K562 (cell line): ENCODE data around the gene SPTLC2. TPM values are rescaled to one million over a fixed set of nuclear protein-coding genes. Genes with fewer than 3 reads are reported as not detected.
A peak's percentile ranks its signal among the peaks of the same experiment; 100 is the strongest.

Experiments
- ATAC-seq: fragments of 200-7000 bp; cut with Tn5 transposase; 3 replicates; pipeline ENCODE4 v1.9.1; 2020; ENCODE audit warnings: moderate library complexity
- BruUV-seq: library from RNA; stranded (reverse); fragments of 400-500 nt; replicated peaks from 2 replicates; lab custom pipeline; 2021; lab: Mats Ljungman, UMichigan
- CTCF ChIA-PET: fragments of 300-600 bp; formaldehyde crosslinking; extraction: SDS; loops from one replicate; lab custom pipeline; 2021; ENCODE audit warnings: low intra/inter-chr PET ratio; lab: Yijun Ruan, JAX
- POLR2A ChIA-PET: fragments of 300-600, 350-650 bp; sonication (Branson Sonifier 250); formaldehyde crosslinking; extraction: SDS; loops from one replicate; lab custom pipeline; 2021; ENCODE audit warnings: antibody characterized with exemption, inconsistent platforms; lab: Yijun Ruan, JAX
- DNase-seq, 4 experiments: peaks; one replicate each; pipeline versions ENCODE4 v3.0.0 to v3.0.0-alpha.2; 2011 to 2018; ENCODE audit warnings: low spot score in 3 of 4, mixed read lengths in 3 of 4; ENCODE audit errors: extremely low read depth in 1 of 4
- FAIRE-seq: peaks from 2 replicates; lab custom pipeline; 2011; peaks lifted over from hg19 to GRCh38; lab: Jason Lieb, UNC
- H2AFZ ChIP-seq: 2 replicates; pipeline ENCODE4 v1.6.0; 2011; ENCODE audit warnings: low read depth, low read length, control low read depth, inconsistent platforms
- H3K27ac ChIP-seq: fragments of 200-600 bp; 3 replicates; pipeline ENCODE4 v1.8.0; 2011; ENCODE audit warnings: low read depth, mild to moderate bottlenecking, control low read depth, inconsistent platforms, low read length, moderate library complexity, mixed read lengths; ENCODE audit errors: extremely low read depth
- H3K27me3 ChIP-seq, 2 experiments: fragments of 300-600 bp in 1 of 2; 2 replicates in 1 of 2; 3 replicates in 1 of 2; pipeline versions ENCODE4 v1.6.0 to v1.8.0; 2011; ENCODE audit warnings: inconsistent platforms in 2 of 2, low read length in 2 of 2, mild to moderate bottlenecking in 1 of 2, mixed read lengths in 1 of 2, moderate library complexity in 1 of 2; ENCODE audit not compliant: control insufficient read depth in 2 of 2, insufficient read depth in 2 of 2
- H3K36me3 ChIP-seq: fragments of 300-600 bp; 3 replicates; pipeline ENCODE4 v1.8.0; 2011; ENCODE audit warnings: mild to moderate bottlenecking, low read length, inconsistent platforms; ENCODE audit not compliant: control insufficient read depth, insufficient read depth
- H3K4me1 ChIP-seq, 2 experiments: fragments of 200-600 bp in 1 of 2; replicated peaks in 1 of 2; 2 replicates in 1 of 2; 3 replicates in 1 of 2; pipeline versions ENCODE4 v1.5.1 to v1.8.0; 2011; ENCODE audit warnings: inconsistent platforms in 2 of 2, low read length in 2 of 2, mild to moderate bottlenecking in 1 of 2, mixed read lengths in 1 of 2, moderate library complexity in 1 of 2; ENCODE audit not compliant: control insufficient read depth in 2 of 2, insufficient read depth in 2 of 2
- H3K4me2 ChIP-seq: 2 replicates; pipeline ENCODE4 v1.6.1; 2011; ENCODE audit warnings: low read length, control low read depth, inconsistent platforms, mixed read lengths; ENCODE audit not compliant: insufficient read depth
- H3K4me3 ChIP-seq: fragments of 200-600 bp; sonication (generic), shearing (Covaris generic); 2 replicates; pipeline ENCODE4 v1.5.1; 2016; ENCODE audit warnings: control low read depth, inconsistent platforms
- H3K79me2 ChIP-seq: fragments of 200-600 bp; 3 replicates; pipeline ENCODE4 v1.8.0; 2011; ENCODE audit warnings: low read length, inconsistent platforms; ENCODE audit not compliant: control insufficient read depth, insufficient read depth
- H3K9ac ChIP-seq, 2 experiments: 2 replicates each; pipeline versions ENCODE4 v1.6.0 to v1.6.1; 2011; ENCODE audit warnings: low read depth in 2 of 2, low read length in 2 of 2, control low read depth in 1 of 2, inconsistent platforms in 1 of 2, mild to moderate bottlenecking in 1 of 2, mixed read lengths in 1 of 2; ENCODE audit not compliant: insufficient read depth in 1 of 2
- H3K9me1 ChIP-seq: one replicate; pipeline ENCODE4 v1.6.0; 2011; ENCODE audit warnings: inconsistent platforms, mild to moderate bottlenecking, low read length, moderate library complexity; ENCODE audit not compliant: control insufficient read depth, insufficient read depth
- H3K9me3 ChIP-seq: replicated peaks from 2 replicates; pipeline ENCODE4 v1.5.1; 2011; ENCODE audit warnings: low read depth, low read length, inconsistent platforms; ENCODE audit not compliant: control insufficient read depth, insufficient read depth
- H4K20me1 ChIP-seq: replicated peaks from 2 replicates; pipeline ENCODE4 v1.6.1; 2011; ENCODE audit warnings: low read length, inconsistent platforms, mixed read lengths; ENCODE audit not compliant: control insufficient read depth, insufficient read depth
- ARNT ChIP-seq, 2 experiments: fragments of 450-650 bp; IDR thresholded peaks; 2 replicates each; pipeline ENCODE4 v1.6.1; 2016; ENCODE audit warnings: mild to moderate bottlenecking in 1 of 2
- ASH1L ChIP-seq: fragments of 450-650 bp; IDR thresholded peaks from 2 replicates; pipeline ENCODE4 v1.6.1; 2018; ENCODE audit warnings: borderline replicate concordance, mild to moderate bottlenecking, low read depth; ENCODE audit not compliant: partially characterized antibody
- POLR2A ChIP-seq: fragments of 450-650 bp; conservative IDR thresholded peaks from 2 replicates; pipeline ENCODE4 v1.6.1; 2016
- POLR2AphosphoS5 ChIP-seq: IDR thresholded peaks from 2 replicates; pipeline ENCODE4 v1.6.1; 2011; ENCODE audit warnings: mild to moderate bottlenecking, low read depth, low read length, moderate library complexity; ENCODE audit not compliant: control insufficient read depth, insufficient read depth
- SUPT5H ChIP-seq: fragments of 450-650 bp; IDR thresholded peaks from 2 replicates; pipeline ENCODE4 v1.6.1; 2016
- whole genome bisulfite sequencing: fragments of 100-300 bp; shearing (Covaris generic); methylation state at CpG from one replicate; pipeline ENCODE4 v1.1.6; 2016; ENCODE audit warnings: low coverage, mixed read lengths; ENCODE audit not compliant: insufficient coverage; ENCODE audit errors: missing lambda C conversion rate; 5-methylcytosine and 5-hydroxymethylcytosine counted together
- in situ Hi-C: fragments of 300-500 bp; cut with MboI; formaldehyde crosslinking; loops from 4 replicates; pipeline ENCODE4 v1.15.0; 2018; ENCODE audit warnings: inconsistent platforms, mixed read lengths
- intact Hi-C: fragments of 100-400 bp; cut with micrococcal nuclease; formaldehyde crosslinking; loops from 2 replicates; pipeline ENCODE4 v1.14.2; 2022
- polyA plus RNA-seq, 8 experiments: library from polyadenylated mRNA; depleted of rRNA in 4 of 8; stranded (reverse) in 5 of 8; unstranded in 3 of 8; fragments of >200 nt; fragmentation: Nextera tagmentation in 2 of 8; fragmentation: Illumina TruSeq in 1 of 8; extraction: Ambion mirVana in 2 of 8; extraction: Trizol in 1 of 8; gene quantifications; 2 replicates each; pipeline versions ENCODE4 v1.2.1 to v1.2.3, GENCODE V29; 2011 to 2014; ENCODE audit warnings: inconsistent platforms in 1 of 8, missing spikeins in 1 of 8
- total RNA-seq, 7 experiments: library from RNA; depleted of rRNA in 6 of 7; stranded (reverse); fragments of >200 nt in 6 of 7; fragmentation: Illumina TruSeq in 2 of 7; extraction: Trizol in 2 of 7; gene quantifications; 2 replicates each; pipeline versions ENCODE4 v1.2.1 to v1.2.3, GENCODE V29; 2011 to 2021; ENCODE audit warnings: low replicate concordance in 1 of 7
- TF ChIP-seq, protein P1 (sequence below): sonication (generic); formaldehyde crosslinking; IDR thresholded peaks from 2 replicates; pipeline ENCODE4 v1.8.1; 2023; ENCODE audit warnings: mild to moderate bottlenecking, missing genetic modification reagents

The SPTLC2 gene
- total and polyA plus RNA-seq, 9 of the 15 experiments (the other 6 are each of a cell fraction or from before 2014, with no cell fraction given): 4.5 to 30.4 (median 14.0) TPM

DNA sequence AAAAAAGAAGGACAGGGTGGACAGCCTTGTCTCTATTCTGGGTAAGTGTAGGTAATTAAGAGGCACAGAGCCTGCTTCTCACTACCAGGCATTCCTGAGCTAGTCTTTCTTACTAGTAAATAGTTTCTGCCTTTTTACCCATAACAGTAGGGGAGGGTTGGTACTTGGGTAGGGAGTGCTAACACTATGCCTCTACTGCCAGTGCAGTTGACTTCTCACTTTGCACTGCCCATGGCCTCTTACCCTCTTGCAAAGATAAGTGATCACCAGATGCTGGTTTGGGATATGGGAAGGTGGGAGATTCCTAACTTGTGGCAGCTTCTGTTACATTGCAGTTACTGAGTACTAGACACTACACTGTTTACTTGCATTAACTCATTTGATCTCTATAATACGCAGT, 146.9 kb downstream of the SPTLC2 start:
- Histone ChIP-seq H3K79me2 (no peaks in the 10 kb centered on the region), H3K36me3 (peaks cover 43% of the 10 kb centered on the region; the same call in 2 of the 3 replicates), H2AFZ (no peak overlapping the region), H4K20me1 (no peaks in the 10 kb centered on the region), H3K9me3 (no peaks in the 10 kb centered on the region), H3K4me1 (no peaks in the 10 kb centered on the region), H3K27ac (no peak overlapping the region), H3K9me1 (no peaks in the 10 kb centered on the region), H3K4me3 (no peak overlapping the region), H3K27me3 (peaks cover 6 to 14% of the 10 kb centered on the region in 2 experiments; a peak in 4 of 5 replicates), H3K9ac (no peak overlapping the region), H3K4me2 (no peak overlapping the region)
- DNase-seq: no peak
- FAIRE-seq: no peak
- WGBS: 100% methylated on average over 1 of the region's 1 CpG
- in situ Hi-C loops: no loop called here
- ATAC-seq: peak; percentile 27; the same call in 2 of the 3 replicates
- BruUV-seq: no TSS peak
- ChIA-PET CTCF (no interaction called here), POLR2A (interaction anchor here (2.2 kb wide), 1 partner anchor 12 kb away, joined by 7 read pairs; the partner anchor contains the start of genes AHSA1 and VIPAS39)
- intact Hi-C loops: no loop called here
- no peak for TF ChIP-seq ARNT (IDR thresholded peaks at IDR 0.05)
- 0 out of 2 replicates have a peak, but pooled peaks have one; percentile 23 for TF ChIP-seq SUPT5H
- TF ChIP-seq POLR2A: 0 out of 2 replicates have a peak, but pooled peaks have one; percentile 46
- peak; percentile 27; the same call in 1 of the 2 replicates for TF ChIP-seq POLR2AphosphoS5
- TF ChIP-seq, all 486 proteins: peak for 3

DNA sequence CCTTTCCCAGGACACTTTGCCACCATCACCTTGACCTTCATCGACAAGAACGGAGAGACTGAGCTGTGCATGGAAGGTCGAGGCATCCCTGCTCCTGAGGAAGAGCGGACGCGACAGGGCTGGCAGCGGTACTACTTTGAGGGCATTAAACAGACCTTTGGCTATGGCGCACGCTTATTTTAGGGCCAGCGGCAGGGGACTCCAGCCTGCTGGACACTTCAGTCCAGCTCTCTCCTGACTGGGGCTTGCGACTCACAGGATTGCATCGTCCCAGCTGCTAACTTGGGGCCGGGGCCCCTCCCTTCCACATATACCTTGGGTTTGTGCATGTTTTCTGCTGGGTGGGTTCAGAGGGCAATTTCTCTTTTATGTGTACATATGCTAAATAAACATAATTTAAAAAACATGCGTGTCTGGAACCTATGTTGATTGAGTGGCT, 147.4 kb downstream of the SPTLC2 start:
- Histone ChIP-seq H3K4me1 (no peaks in the 10 kb centered on the region), H3K4me2 (no peak overlapping the region), H2AFZ (no peak overlapping the region), H3K79me2 (no peaks in the 10 kb centered on the region), H4K20me1 (no peaks in the 10 kb centered on the region), H3K36me3 (peaks cover 48% of the 10 kb centered on the region; the same call in 2 of the 3 replicates), H3K9me1 (no peaks in the 10 kb centered on the region), H3K9me3 (no peaks in the 10 kb centered on the region), H3K27ac (no peak overlapping the region), H3K4me3 (no peak overlapping the region), H3K9ac (no peak overlapping the region), H3K27me3 (peaks cover 4 to 10% of the 10 kb centered on the region in 2 experiments; a peak in 4 of 5 replicates)
- FAIRE-seq: no peak
- in situ Hi-C loops: no loop called here
- ChIA-PET POLR2A (interaction anchor here (2.2 kb wide), 1 partner anchor 11 kb away, joined by 7 read pairs; the partner anchor contains the start of genes AHSA1 and VIPAS39), CTCF (no interaction called here)
- TSS peak; percentile 56 for BruUV-seq
- WGBS: 98% methylated on average over 9 of the region's 14 CpGs
- TF ChIP-seq, protein P1, sequence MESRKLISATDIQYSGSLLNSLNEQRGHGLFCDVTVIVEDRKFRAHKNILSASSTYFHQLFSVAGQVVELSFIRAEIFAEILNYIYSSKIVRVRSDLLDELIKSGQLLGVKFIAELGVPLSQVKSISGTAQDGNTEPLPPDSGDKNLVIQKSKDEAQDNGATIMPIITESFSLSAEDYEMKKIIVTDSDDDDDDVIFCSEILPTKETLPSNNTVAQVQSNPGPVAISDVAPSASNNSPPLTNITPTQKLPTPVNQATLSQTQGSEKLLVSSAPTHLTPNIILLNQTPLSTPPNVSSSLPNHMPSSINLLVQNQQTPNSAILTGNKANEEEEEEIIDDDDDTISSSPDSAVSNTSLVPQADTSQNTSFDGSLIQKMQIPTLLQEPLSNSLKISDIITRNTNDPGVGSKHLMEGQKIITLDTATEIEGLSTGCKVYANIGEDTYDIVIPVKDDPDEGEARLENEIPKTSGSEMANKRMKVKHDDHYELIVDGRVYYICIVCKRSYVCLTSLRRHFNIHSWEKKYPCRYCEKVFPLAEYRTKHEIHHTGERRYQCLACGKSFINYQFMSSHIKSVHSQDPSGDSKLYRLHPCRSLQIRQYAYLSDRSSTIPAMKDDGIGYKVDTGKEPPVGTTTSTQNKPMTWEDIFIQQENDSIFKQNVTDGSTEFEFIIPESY (CRISPR knock-in tag): peak; percentile 69
- no peak for TF ChIP-seq ASH1L
- intact Hi-C loops: no loop called here
- no peak for DNase-seq
- peak; percentile 75 for ATAC-seq
